Measurements from ENCODE around the gene KCNK5.

- TF ChIP-seq CTCF (IDR thresholded peaks at IDR 0.05) (no peak), POLR2A (IDR thresholded peaks at IDR 0.05; ENCODE audit: low read depth) (no peak), POLR2AphosphoS5 (IDR thresholded peaks at IDR 0.05) (no peak), EP300 (IDR thresholded peaks at IDR 0.05) (no peak)
Measured at GRCh38 chr6:39217177-39217864, 12.0 kb downstream of the KCNK5 start.
